HCT116 (cell line): ENCODE measurements around the gene CFAP74. TPM values are rescaled to one million over a fixed set of nuclear protein-coding genes. Genes with fewer than 3 reads are reported as not detected.

ENCODE experiments used
- ATAC-seq: fragments of 200-7000 bp; cut with Tn5 transposase; 2 replicates; pipeline ENCODE4 v1.9.1; 2020; ENCODE audit warnings: mild to moderate bottlenecking, moderate library complexity
- BruUV-seq: library from RNA; stranded (reverse); fragments of 400-500 nt; replicated peaks from 2 replicates; lab custom pipeline; 2021; lab: Mats Ljungman, UMichigan
- CTCF ChIA-PET: fragments of 300-600 bp; sonication (Branson Sonifier 250); formaldehyde crosslinking; loops from one replicate; lab custom pipeline; 2021; ENCODE audit warnings: antibody characterized with exemption; lab: Charles Lee
- POLR2A ChIA-PET: fragments of 300-600, 350-600 bp; sonication (Branson Sonifier 250); formaldehyde crosslinking; loops from one replicate; lab custom pipeline; 2021; ENCODE audit warnings: antibody characterized with exemption; lab: Charles Lee
- RAD21 ChIA-PET, 2 experiments: fragments of 300-600 bp; sonication (Branson Sonifier 250); formaldehyde crosslinking; loops; one replicate each; lab custom pipeline; 2023; ENCODE audit warnings: low total read pairs in 2 of 2; ENCODE audit not compliant: uncharacterized antibody in 2 of 2, unreplicated experiment in 2 of 2, low non-redundant PET in 1 of 2; lab: Charles Lee
- DNase-seq: peaks from one replicate; pipeline ENCODE4 v3.0.0-alpha.2; 2010; ENCODE audit warnings: low read depth, low spot score
- H2AFZ ChIP-seq: fragments of 200-600 bp; shearing (Covaris generic), sonication (generic); 2 replicates; pipeline ENCODE4 v1.6.1; 2017; ENCODE audit warnings: low read depth, mixed run types, mixed read lengths, antibody characterized with exemption, low read length; ENCODE audit not compliant: poor library complexity, severe bottlenecking
- H3K27ac ChIP-seq: 2 replicates; pipeline ENCODE4 v1.5.1; 2012; ENCODE audit warnings: low read depth, low read length
- H3K27me3 ChIP-seq: fragments of 200-600 bp; sonication (generic); 2 replicates; pipeline ENCODE4 v1.6.1; 2016; ENCODE audit warnings: mixed run types, low read length, mixed read lengths; ENCODE audit not compliant: insufficient read depth
- H3K36me3 ChIP-seq, 2 experiments: fragments of 200-500 bp in 1 of 2; fragments of 200-600 bp in 1 of 2; sonication (Bioruptor generic) in 1 of 2; sonication (generic) in 1 of 2; 2 replicates each; pipeline versions ENCODE4 v1.5.1 to v1.6.1; 2014 to 2016; ENCODE audit warnings: low read length in 2 of 2, inconsistent platforms in 1 of 2, mixed read lengths in 1 of 2, mixed run types in 1 of 2; ENCODE audit not compliant: insufficient read depth in 2 of 2, control insufficient read depth in 1 of 2
- H3K4me1 ChIP-seq, 2 experiments: fragments of 200-600 bp in 1 of 2; sonication (generic) in 1 of 2; 2 replicates each; pipeline versions ENCODE4 v1.5.1 to v1.6.1; 2012 to 2017; ENCODE audit warnings: low read length in 2 of 2, inconsistent platforms in 1 of 2, mild to moderate bottlenecking in 1 of 2, mixed read lengths in 1 of 2, mixed run types in 1 of 2, moderate library complexity in 1 of 2; ENCODE audit not compliant: insufficient read depth in 2 of 2, control insufficient read depth in 1 of 2
- H3K4me2 ChIP-seq: fragments of 200-600 bp; sonication (generic); 2 replicates; pipeline ENCODE4 v1.6.1; 2017; ENCODE audit warnings: mixed run types, low read length, mixed read lengths
- H3K4me3 ChIP-seq, 2 experiments: fragments of 200-600 bp in 1 of 2; sonication (generic) in 1 of 2; replicated peaks in 1 of 2; 2 replicates each; pipeline ENCODE4 v1.5.1; 2011 to 2016; ENCODE audit warnings: low read length in 2 of 2, control low read depth in 1 of 2, low read depth in 1 of 2, mild to moderate bottlenecking in 1 of 2, mixed read lengths in 1 of 2, mixed run types in 1 of 2
- H3K79me2 ChIP-seq: fragments of 200-600 bp; sonication (generic); 2 replicates; pipeline ENCODE4 v1.6.1; 2017; ENCODE audit warnings: mild to moderate bottlenecking, mixed run types, low read length, moderate library complexity, mixed read lengths; ENCODE audit not compliant: insufficient read depth
- H3K9ac ChIP-seq: fragments of 200-600 bp; sonication (generic); 2 replicates; pipeline ENCODE4 v1.6.1; 2016; ENCODE audit warnings: low read length, mixed read lengths
- H3K9me2 ChIP-seq: fragments of 200-600 bp; sonication (generic), shearing (Covaris generic); 2 replicates; pipeline ENCODE4 v1.6.1; 2017; ENCODE audit warnings: mixed run types, mild to moderate bottlenecking, moderate library complexity; ENCODE audit not compliant: insufficient read depth
- H3K9me3 ChIP-seq, 2 experiments: fragments of 200-500 bp in 1 of 2; fragments of 200-600 bp in 1 of 2; sonication (Bioruptor generic) in 1 of 2; sonication (generic) in 1 of 2; 2 replicates each; pipeline ENCODE4 v1.6.1; 2014 to 2017; ENCODE audit warnings: low read length in 2 of 2, mixed read lengths in 2 of 2, inconsistent platforms in 1 of 2, low read depth in 1 of 2, mild to moderate bottlenecking in 1 of 2, mixed run types in 1 of 2, moderate library complexity in 1 of 2; ENCODE audit not compliant: control insufficient read depth in 1 of 2, insufficient read depth in 1 of 2
- H4K20me1 ChIP-seq: fragments of 200-600 bp; sonication (generic), shearing (Covaris generic); 2 replicates; pipeline ENCODE4 v1.6.1; 2017; ENCODE audit warnings: mixed run types, mild to moderate bottlenecking, moderate library complexity; ENCODE audit not compliant: insufficient read depth
- CBX3 ChIP-seq: IDR thresholded peaks from 2 replicates; pipeline ENCODE4 v1.6.1; 2012; ENCODE audit warnings: low read depth
- ELF1 ChIP-seq: IDR thresholded peaks from 2 replicates; pipeline ENCODE4 v1.6.1; 2012; ENCODE audit warnings: low read depth, borderline replicate concordance
- EZH2 ChIP-seq: fragments of 200-600 bp; sonication (generic); IDR thresholded peaks from 2 replicates; pipeline ENCODE4 v1.6.1; 2017; ENCODE audit warnings: antibody characterized with exemption, mixed run types
- EZH2phosphoT487 ChIP-seq: fragments of 200-600 bp; IDR thresholded peaks from 2 replicates; pipeline ENCODE4 v1.6.1; 2018; ENCODE audit warnings: antibody characterized with exemption, borderline replicate concordance
- JUND ChIP-seq: IDR thresholded peaks from 2 replicates; pipeline ENCODE4 v1.6.1; 2012
- POLR2A ChIP-seq: IDR thresholded peaks from 2 replicates; pipeline ENCODE4 v1.7.0; 2011; ENCODE audit warnings: borderline replicate concordance; ENCODE audit not compliant: insufficient read depth, insufficient read length; ENCODE audit errors: extremely low read depth
- SP1 ChIP-seq: IDR thresholded peaks from 2 replicates; pipeline ENCODE4 v1.6.1; 2012; ENCODE audit warnings: low read depth
- SRF ChIP-seq: IDR thresholded peaks from 2 replicates; pipeline ENCODE4 v1.6.1; 2012; ENCODE audit warnings: low read depth
- YY1 ChIP-seq: IDR thresholded peaks from 2 replicates; pipeline ENCODE4 v1.6.1; 2011; ENCODE audit warnings: low read length, low read depth, moderate library complexity, mild to moderate bottlenecking; ENCODE audit not compliant: insufficient replicate concordance; ENCODE audit errors: extremely low read depth
- ZFX ChIP-seq: fragments of 450-650 bp; IDR thresholded peaks from 2 replicates; pipeline ENCODE4 v1.6.1; 2017
- ZNF274 ChIP-seq: fragments of 200-500 bp; sonication (Bioruptor generic); IDR thresholded peaks from 2 replicates; pipeline ENCODE4 v1.6.1; 2014; ENCODE audit warnings: mild to moderate bottlenecking, low read depth, low read length, inconsistent platforms
- intact Hi-C: fragments of 100-400 bp; cut with micrococcal nuclease; formaldehyde crosslinking; loops from 2 replicates; pipeline ENCODE4 v1.10.0; 2022
- total RNA-seq: library from RNA; stranded (reverse); gene quantifications from one replicate; pipeline ENCODE4 v1.2.1, GENCODE V29; 2021; ENCODE audit not compliant: unreplicated experiment
- TF ChIP-seq, protein P1 (sequence below): IDR thresholded peaks from 2 replicates; pipeline ENCODE4 v1.6.1; 2012; ENCODE audit warnings: low read depth
- TF ChIP-seq, protein P2 (sequence below), 3 experiments: fragments of 200-600 bp in 1 of 3; sonication (generic) in 1 of 3; IDR thresholded peaks in 2 of 3; conservative IDR thresholded peaks in 1 of 3; 2 replicates each; pipeline ENCODE4 v1.5.1; 2012 to 2017; ENCODE audit warnings: low read depth in 2 of 3, low read length in 2 of 3, antibody characterized with exemption in 1 of 3, borderline replicate concordance in 1 of 3, control low read depth in 1 of 3, mild to moderate bottlenecking in 1 of 3, mixed read lengths in 1 of 3, mixed run types in 1 of 3, moderate library complexity in 1 of 3; ENCODE audit not compliant: insufficient read depth in 1 of 3
- TF ChIP-seq, protein P3 (sequence below): IDR thresholded peaks from 2 replicates; pipeline ENCODE4 v1.6.1; 2012

Gene CFAP74
- total RNA-seq, 1 experiment from 2014 or later = 4.9 TPM

DNA sequence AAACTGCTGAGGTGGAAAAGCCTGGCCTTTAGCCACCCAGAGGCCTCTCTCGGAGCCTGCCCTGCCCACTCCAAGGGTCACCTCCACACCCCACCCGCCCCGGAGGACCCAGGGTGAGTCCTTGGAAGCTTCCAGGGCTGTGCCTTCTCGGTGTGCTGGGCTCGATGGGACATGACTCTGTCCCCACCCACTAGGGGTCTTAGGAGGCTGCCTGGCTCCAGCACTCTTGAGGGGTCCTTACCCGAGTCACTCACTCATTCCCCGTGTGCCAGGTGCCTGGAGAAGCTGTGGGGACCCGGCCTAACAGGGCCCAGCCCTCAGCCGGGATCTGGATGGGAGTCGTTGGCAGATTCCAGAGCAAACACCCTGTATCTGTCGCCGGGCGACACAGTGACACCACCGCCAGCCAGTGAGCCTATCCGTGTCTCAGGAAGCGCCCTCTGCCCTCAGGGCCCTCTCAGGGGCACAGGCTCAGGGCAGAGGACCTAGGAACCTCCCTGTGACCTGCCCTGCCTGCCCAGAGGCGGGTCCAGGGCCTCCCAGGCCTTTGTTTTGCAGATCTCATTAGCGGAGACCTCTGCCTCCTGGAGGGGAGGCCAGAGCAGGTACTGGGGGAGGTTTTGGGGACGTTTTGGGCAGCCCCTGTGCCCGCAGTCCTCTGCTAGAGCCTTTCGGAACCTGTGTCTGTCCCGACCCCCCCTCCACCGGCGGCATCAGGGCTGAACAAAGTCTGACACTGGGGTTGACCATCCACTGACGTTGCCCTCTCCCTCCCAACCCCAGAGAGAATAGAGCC lies 43.6 kb upstream of the CFAP74 start:
- intact Hi-C loops = loop anchor here (1.0 to 5.0 kb wide), 3 partner anchors 87 to 140 kb away; no protein-coding TSS in a partner anchor
- BruUV-seq = no TSS peak
- ChIA-PET RAD21 (interaction anchor here in 1 of 2 experiments (0.7 to 1.0 kb wide), 3 partner anchors 87 to 103 kb away, joined by 3 read pairs; no protein-coding TSS in a partner anchor), POLR2A (interaction anchor here (1.2 to 1.5 kb wide), 2 partner anchors 87 to 129 kb away, joined by 3 to 4 read pairs; no protein-coding TSS in a partner anchor), CTCF (interaction anchor here (0.7 to 4.1 kb wide), 14 partner anchors 11 to 141 kb away, joined by 3 to 70 read pairs (median 3); partner anchors contain the start of gene TMEM52)
- Histone ChIP-seq H3K27me3 (no peaks in the 10 kb centered on the region), H3K4me3 (no peak overlapping the region), H3K9ac (no peak overlapping the region), H3K9me3 (no peaks in the 10 kb centered on the region), H3K4me2 (no peak overlapping the region), H2AFZ (no peak overlapping the region), H3K36me3 (no peaks in the 10 kb centered on the region), H4K20me1 (no peaks in the 10 kb centered on the region), H3K79me2 (peaks cover 14% of the 10 kb centered on the region; the same call in 1 of the 2 replicates), H3K27ac (no peak overlapping the region), H3K4me1 (peaks cover 25 to 52% of the 10 kb centered on the region in 2 experiments), H3K9me2 (no peaks in the 10 kb centered on the region)
- TF ChIP-seq JUND (no peak), CBX3 (no peak), ZFX (no peak), YY1 (no peak), ELF1 (no peak), EZH2 (no peak), EZH2phosphoT487 (no peak), SRF (no peak), POLR2A (no peak), SP1 (no peak), ZNF274 (no peak)
- TF ChIP-seq, protein P1, sequence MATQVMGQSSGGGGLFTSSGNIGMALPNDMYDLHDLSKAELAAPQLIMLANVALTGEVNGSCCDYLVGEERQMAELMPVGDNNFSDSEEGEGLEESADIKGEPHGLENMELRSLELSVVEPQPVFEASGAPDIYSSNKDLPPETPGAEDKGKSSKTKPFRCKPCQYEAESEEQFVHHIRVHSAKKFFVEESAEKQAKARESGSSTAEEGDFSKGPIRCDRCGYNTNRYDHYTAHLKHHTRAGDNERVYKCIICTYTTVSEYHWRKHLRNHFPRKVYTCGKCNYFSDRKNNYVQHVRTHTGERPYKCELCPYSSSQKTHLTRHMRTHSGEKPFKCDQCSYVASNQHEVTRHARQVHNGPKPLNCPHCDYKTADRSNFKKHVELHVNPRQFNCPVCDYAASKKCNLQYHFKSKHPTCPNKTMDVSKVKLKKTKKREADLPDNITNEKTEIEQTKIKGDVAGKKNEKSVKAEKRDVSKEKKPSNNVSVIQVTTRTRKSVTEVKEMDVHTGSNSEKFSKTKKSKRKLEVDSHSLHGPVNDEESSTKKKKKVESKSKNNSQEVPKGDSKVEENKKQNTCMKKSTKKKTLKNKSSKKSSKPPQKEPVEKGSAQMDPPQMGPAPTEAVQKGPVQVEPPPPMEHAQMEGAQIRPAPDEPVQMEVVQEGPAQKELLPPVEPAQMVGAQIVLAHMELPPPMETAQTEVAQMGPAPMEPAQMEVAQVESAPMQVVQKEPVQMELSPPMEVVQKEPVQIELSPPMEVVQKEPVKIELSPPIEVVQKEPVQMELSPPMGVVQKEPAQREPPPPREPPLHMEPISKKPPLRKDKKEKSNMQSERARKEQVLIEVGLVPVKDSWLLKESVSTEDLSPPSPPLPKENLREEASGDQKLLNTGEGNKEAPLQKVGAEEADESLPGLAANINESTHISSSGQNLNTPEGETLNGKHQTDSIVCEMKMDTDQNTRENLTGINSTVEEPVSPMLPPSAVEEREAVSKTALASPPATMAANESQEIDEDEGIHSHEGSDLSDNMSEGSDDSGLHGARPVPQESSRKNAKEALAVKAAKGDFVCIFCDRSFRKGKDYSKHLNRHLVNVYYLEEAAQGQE = no peak
- TF ChIP-seq, protein P2, sequence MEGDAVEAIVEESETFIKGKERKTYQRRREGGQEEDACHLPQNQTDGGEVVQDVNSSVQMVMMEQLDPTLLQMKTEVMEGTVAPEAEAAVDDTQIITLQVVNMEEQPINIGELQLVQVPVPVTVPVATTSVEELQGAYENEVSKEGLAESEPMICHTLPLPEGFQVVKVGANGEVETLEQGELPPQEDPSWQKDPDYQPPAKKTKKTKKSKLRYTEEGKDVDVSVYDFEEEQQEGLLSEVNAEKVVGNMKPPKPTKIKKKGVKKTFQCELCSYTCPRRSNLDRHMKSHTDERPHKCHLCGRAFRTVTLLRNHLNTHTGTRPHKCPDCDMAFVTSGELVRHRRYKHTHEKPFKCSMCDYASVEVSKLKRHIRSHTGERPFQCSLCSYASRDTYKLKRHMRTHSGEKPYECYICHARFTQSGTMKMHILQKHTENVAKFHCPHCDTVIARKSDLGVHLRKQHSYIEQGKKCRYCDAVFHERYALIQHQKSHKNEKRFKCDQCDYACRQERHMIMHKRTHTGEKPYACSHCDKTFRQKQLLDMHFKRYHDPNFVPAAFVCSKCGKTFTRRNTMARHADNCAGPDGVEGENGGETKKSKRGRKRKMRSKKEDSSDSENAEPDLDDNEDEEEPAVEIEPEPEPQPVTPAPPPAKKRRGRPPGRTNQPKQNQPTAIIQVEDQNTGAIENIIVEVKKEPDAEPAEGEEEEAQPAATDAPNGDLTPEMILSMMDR (IDR thresholded peaks at IDR 0.05 in 2 of 3, conservative IDR thresholded peaks at IDR 0.05 in 1 of 3; ENCODE audit: borderline replicate concordance in 1 of 3, insufficient read depth in 1 of 3, low read depth in 2 of 3, low read length in 2 of 3) = no peak
- TF ChIP-seq, protein P3, sequence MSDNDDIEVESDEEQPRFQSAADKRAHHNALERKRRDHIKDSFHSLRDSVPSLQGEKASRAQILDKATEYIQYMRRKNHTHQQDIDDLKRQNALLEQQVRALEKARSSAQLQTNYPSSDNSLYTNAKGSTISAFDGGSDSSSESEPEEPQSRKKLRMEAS = no peak
- DNase-seq = no peak
- ATAC-seq = no peak
